GM23338 (cell line): Measurements from ENCODE around the gene CDKL1.

Experiments used
- CREB1 ChIP-seq: fragments of 250-450 bp; sonication (Bioruptor Pico); IDR thresholded peaks from 2 replicates; pipeline ENCODE4 v1.5.0; 2020; ENCODE audit warnings: low read depth, mild to moderate bottlenecking, moderate library complexity
- EZH2 ChIP-seq: fragments of 200-600 bp; sonication (generic); IDR thresholded peaks from one replicate; pipeline ENCODE4 v1.8.0; 2017; ENCODE audit warnings: antibody characterized with exemption, mild to moderate bottlenecking, low read depth; ENCODE audit not compliant: unreplicated experiment
- EZH2phosphoT487 ChIP-seq: fragments of 200-600 bp; sonication (generic); IDR thresholded peaks from one replicate; pipeline ENCODE4 v1.8.1; 2018; ENCODE audit warnings: antibody characterized with exemption; ENCODE audit not compliant: unreplicated experiment
- JUNB ChIP-seq: IDR thresholded peaks from one replicate; pipeline ENCODE4 v1.6.1; 2016; ENCODE audit warnings: antibody characterized with exemption; ENCODE audit not compliant: unreplicated experiment
- NANOG ChIP-seq: IDR thresholded peaks from 2 replicates; pipeline ENCODE4 v1.6.1; 2016; ENCODE audit warnings: antibody characterized with exemption, borderline replicate concordance
- POLR2AphosphoS5 ChIP-seq: IDR thresholded peaks from 2 replicates; pipeline ENCODE4 v1.6.1; 2016; ENCODE audit warnings: antibody characterized with exemption, low read depth
- STAT1 ChIP-seq: IDR thresholded peaks from one replicate; pipeline ENCODE4 v1.6.1; 2016; ENCODE audit warnings: antibody characterized with exemption; ENCODE audit not compliant: unreplicated experiment
- ZNF114 ChIP-seq: fragments of 250-450 bp; sonication (Bioruptor Pico); IDR thresholded peaks from 2 replicates; pipeline ENCODE4 v1.5.0; 2020; ENCODE audit warnings: mild to moderate bottlenecking, moderate library complexity
- ZNF331 ChIP-seq: fragments of 250-450 bp; sonication (Bioruptor Pico); IDR thresholded peaks from 2 replicates; pipeline ENCODE4 v1.5.0; 2020; ENCODE audit warnings: low read depth, mild to moderate bottlenecking, moderate library complexity
- ZNF462 ChIP-seq: fragments of 250-450 bp; sonication (Bioruptor Pico); IDR thresholded peaks from 2 replicates; pipeline ENCODE4 v1.5.0; 2020; ENCODE audit warnings: mild to moderate bottlenecking, moderate library complexity
- TF ChIP-seq, protein P1 (sequence below): IDR thresholded peaks from one replicate; pipeline ENCODE4 v1.6.1; 2018; ENCODE audit warnings: antibody characterized with exemption; ENCODE audit not compliant: unreplicated experiment
- TF ChIP-seq, protein P2 (sequence below), 2 experiments: fragments of 200-600 bp in 1 of 2; sonication (generic) in 1 of 2; conservative IDR thresholded peaks; 2 replicates each; pipeline versions ENCODE4 v1.5.1 to v1.6.1; 2016 to 2017; ENCODE audit warnings: antibody characterized with exemption in 2 of 2, low read depth in 2 of 2, mild to moderate bottlenecking in 2 of 2, moderate library complexity in 1 of 2
- TF ChIP-seq, protein P3 (sequence below): IDR thresholded peaks from 2 replicates; pipeline ENCODE4 v1.6.1; 2016; ENCODE audit warnings: antibody characterized with exemption

GRCh38 chr14:50363714-50364111 lies 33.0 kb downstream of the CDKL1 start:
- TF ChIP-seq POLR2AphosphoS5: no peak
- TF ChIP-seq, protein P1, sequence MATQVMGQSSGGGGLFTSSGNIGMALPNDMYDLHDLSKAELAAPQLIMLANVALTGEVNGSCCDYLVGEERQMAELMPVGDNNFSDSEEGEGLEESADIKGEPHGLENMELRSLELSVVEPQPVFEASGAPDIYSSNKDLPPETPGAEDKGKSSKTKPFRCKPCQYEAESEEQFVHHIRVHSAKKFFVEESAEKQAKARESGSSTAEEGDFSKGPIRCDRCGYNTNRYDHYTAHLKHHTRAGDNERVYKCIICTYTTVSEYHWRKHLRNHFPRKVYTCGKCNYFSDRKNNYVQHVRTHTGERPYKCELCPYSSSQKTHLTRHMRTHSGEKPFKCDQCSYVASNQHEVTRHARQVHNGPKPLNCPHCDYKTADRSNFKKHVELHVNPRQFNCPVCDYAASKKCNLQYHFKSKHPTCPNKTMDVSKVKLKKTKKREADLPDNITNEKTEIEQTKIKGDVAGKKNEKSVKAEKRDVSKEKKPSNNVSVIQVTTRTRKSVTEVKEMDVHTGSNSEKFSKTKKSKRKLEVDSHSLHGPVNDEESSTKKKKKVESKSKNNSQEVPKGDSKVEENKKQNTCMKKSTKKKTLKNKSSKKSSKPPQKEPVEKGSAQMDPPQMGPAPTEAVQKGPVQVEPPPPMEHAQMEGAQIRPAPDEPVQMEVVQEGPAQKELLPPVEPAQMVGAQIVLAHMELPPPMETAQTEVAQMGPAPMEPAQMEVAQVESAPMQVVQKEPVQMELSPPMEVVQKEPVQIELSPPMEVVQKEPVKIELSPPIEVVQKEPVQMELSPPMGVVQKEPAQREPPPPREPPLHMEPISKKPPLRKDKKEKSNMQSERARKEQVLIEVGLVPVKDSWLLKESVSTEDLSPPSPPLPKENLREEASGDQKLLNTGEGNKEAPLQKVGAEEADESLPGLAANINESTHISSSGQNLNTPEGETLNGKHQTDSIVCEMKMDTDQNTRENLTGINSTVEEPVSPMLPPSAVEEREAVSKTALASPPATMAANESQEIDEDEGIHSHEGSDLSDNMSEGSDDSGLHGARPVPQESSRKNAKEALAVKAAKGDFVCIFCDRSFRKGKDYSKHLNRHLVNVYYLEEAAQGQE: no peak
- TF ChIP-seq, protein P2, sequence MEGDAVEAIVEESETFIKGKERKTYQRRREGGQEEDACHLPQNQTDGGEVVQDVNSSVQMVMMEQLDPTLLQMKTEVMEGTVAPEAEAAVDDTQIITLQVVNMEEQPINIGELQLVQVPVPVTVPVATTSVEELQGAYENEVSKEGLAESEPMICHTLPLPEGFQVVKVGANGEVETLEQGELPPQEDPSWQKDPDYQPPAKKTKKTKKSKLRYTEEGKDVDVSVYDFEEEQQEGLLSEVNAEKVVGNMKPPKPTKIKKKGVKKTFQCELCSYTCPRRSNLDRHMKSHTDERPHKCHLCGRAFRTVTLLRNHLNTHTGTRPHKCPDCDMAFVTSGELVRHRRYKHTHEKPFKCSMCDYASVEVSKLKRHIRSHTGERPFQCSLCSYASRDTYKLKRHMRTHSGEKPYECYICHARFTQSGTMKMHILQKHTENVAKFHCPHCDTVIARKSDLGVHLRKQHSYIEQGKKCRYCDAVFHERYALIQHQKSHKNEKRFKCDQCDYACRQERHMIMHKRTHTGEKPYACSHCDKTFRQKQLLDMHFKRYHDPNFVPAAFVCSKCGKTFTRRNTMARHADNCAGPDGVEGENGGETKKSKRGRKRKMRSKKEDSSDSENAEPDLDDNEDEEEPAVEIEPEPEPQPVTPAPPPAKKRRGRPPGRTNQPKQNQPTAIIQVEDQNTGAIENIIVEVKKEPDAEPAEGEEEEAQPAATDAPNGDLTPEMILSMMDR (conservative IDR thresholded peaks at IDR 0.05; ENCODE audit: low read depth in 2 of 2): no peak
- no peak for TF ChIP-seq EZH2
- no peak for TF ChIP-seq EZH2phosphoT487
- TF ChIP-seq ZNF114 (CRISPR knock-in tag): no peak
- TF ChIP-seq STAT1: no peak
- no peak for TF ChIP-seq NANOG
- TF ChIP-seq, protein P3, sequence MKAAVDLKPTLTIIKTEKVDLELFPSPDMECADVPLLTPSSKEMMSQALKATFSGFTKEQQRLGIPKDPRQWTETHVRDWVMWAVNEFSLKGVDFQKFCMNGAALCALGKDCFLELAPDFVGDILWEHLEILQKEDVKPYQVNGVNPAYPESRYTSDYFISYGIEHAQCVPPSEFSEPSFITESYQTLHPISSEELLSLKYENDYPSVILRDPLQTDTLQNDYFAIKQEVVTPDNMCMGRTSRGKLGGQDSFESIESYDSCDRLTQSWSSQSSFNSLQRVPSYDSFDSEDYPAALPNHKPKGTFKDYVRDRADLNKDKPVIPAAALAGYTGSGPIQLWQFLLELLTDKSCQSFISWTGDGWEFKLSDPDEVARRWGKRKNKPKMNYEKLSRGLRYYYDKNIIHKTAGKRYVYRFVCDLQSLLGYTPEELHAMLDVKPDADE: no peak
- no peak for TF ChIP-seq JUNB
- no peak for TF ChIP-seq ZNF462 (CRISPR knock-in tag)
- no peak for TF ChIP-seq ZNF331 (CRISPR knock-in tag)
- no peak for TF ChIP-seq CREB1
